Measurements from ENCODE around the gene ITPRIPL2.

The ITPRIPL2 gene

DNA sequence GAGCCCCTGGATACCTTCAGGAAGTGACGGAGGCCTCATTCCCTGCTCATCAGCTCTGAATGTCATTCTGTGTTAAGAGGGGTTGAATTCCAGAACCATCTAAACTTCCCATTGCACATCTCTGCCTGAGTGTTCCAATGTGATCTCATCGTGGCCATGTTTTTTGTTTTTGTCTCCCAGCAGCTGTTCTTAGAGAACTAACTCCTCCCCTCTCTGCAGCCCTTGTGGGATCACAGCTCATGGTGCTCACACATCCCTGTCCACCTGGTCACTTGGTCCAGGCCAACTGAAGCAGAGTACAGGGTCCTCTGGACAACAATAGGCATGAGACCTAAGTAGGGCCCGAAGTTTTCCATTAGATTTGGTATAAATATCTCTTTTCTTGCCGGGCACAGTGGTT, 48.3 kb downstream of the ITPRIPL2 start:
- DNase-seq (ENCODE audit: insufficient read length, low spot score) (no peak), FAIRE-seq (no peak)

GRCh38 chr16:19163215-19163614, 49.5 kb downstream of the ITPRIPL2 start:
- TF ChIP-seq POLR2A (IDR thresholded peaks at IDR 0.05; ENCODE audit: low read depth, low read length): no peak
- DNase-seq (ENCODE audit: insufficient read length, low spot score): no peak
- FAIRE-seq: no peak

More for the DNA sequence above, 48.3 kb downstream of the ITPRIPL2 start:
- no peak for TF ChIP-seq POLR2A (IDR thresholded peaks at IDR 0.05; ENCODE audit: low read depth, low read length)

DNA sequence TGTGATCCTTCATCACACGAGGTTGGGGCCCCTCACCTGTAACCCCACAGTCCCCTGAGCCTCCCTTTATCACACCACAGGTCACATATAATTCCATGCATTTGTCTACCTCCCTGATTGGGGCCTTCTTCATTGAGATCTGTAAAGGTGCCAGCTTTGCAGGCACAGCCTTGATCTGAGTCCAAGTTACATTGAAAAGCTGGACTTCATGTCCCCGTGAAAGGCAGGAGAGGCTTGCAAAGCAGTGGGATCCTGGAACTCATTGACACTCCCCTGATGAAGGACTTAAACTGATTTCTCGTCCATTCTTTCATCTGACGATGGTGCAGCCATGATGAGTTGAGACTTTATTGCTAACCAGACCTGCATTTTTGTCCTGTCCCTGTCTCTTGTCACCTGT, 50.5 kb downstream of the ITPRIPL2 start:
- TF ChIP-seq POLR2A (IDR thresholded peaks at IDR 0.05; ENCODE audit: low read depth, low read length): no peak
- DNase-seq (ENCODE audit: insufficient read length, low spot score) (no peak), FAIRE-seq (no peak)

GRCh38 chr16:19165101-19165500, 51.3 kb downstream of the ITPRIPL2 start:
- DNase-seq (ENCODE audit: insufficient read length, low spot score): no peak
- no peak for FAIRE-seq
- no peak for TF ChIP-seq POLR2A (IDR thresholded peaks at IDR 0.05; ENCODE audit: low read depth, low read length)

DNA sequence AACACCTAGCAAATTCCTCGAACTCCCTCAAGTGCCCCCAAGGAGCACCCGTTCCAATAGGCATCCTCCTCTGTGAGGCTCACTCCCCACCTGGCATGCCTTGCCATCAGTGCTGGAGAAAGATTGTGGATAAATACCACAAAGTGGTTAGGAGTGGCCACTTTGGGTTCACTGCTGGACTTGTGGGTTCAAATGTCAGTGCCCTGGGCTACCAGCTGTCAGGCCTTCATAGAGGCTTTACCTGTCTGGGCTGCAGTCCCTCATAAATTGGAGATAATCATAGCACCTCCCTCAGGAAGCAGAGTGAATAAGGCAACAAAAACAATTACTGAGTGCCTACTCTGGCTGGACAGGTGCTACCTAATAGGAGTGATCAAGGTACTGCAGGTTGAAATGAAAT, 52.7 kb downstream of the ITPRIPL2 start:
- no peak for FAIRE-seq
- no peak for DNase-seq (ENCODE audit: insufficient read length, low spot score)
- TF ChIP-seq POLR2A (IDR thresholded peaks at IDR 0.05; ENCODE audit: low read depth, low read length): no peak

- DNase-seq (ENCODE audit: insufficient read length, low spot score) (peak; percentile 93), FAIRE-seq (no peak)
- TF ChIP-seq POLR2A (IDR thresholded peaks at IDR 0.05; ENCODE audit: low read depth, low read length): no peak
These were observed 54.1 kb downstream of the ITPRIPL2 start, which contains the start of gene SYT17 for GRCh38 chr16:19167710-19168370. SYT17 (plus strand) TSS chr16:19168240; CDS start chr16:19168647, 407 bp downstream.

GRCh38 chr16:19168371-19169081, 54.8 kb downstream of the ITPRIPL2 start:
- TF ChIP-seq POLR2A (IDR thresholded peaks at IDR 0.05; ENCODE audit: low read depth, low read length): no peak
- FAIRE-seq: no peak
- no peak for DNase-seq (ENCODE audit: insufficient read length, low spot score)

GRCh38 chr16:19169082-19169639, 55.4 kb downstream of the ITPRIPL2 start:
- TF ChIP-seq POLR2A (IDR thresholded peaks at IDR 0.05; ENCODE audit: low read depth, low read length): no peak
- no peak for DNase-seq (ENCODE audit: insufficient read length, low spot score)
- no peak for FAIRE-seq

DNA sequence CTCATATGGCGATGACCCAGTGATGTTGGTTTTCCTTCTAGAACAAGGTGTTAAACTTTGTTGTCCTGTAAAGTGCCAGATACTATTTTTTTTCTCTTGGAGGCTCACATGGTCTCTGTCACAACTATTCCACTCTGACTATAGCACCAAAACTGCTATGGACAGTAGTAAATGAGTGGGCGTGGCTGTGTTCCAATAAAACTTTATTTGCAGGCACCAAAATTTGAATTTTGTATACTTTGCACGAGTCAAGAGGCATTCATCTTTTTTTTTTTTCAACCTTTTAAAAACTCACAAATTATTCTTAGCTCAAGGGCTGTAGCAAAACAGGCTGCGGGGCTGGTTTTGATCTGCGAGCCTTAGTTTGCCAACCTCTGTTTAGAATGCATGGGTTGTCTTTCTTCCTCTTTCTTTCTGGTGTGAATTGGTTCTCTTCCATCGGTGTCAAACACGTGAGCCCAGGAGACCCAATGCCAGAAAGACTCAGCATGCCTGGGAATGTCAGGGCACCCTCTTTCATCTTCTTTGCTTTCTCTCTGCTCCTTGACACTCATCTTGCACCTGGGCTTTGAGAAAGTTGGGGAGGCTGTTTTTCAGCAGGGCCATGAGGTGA, 56.4 kb downstream of the ITPRIPL2 start:
- DNase-seq (ENCODE audit: insufficient read length, low spot score): no peak
- TF ChIP-seq POLR2A (IDR thresholded peaks at IDR 0.05; ENCODE audit: low read depth, low read length): no peak
- no peak for FAIRE-seq

Data from H54 (cell line).